PFSK-1 (cell line): ENCODE data around the gene CHST7.

ENCODE experiments used
- FOXP2 ChIP-seq: optimal IDR thresholded peaks from 2 replicates; pipeline ENCODE3; 2011; ENCODE audit warnings: borderline replicate concordance, control low read depth, inconsistent platforms; ENCODE audit not compliant: insufficient read depth; ENCODE audit errors: extremely low read length, extremely low read depth
- POLR2AphosphoS5 ChIP-seq: IDR thresholded peaks from 2 replicates; pipeline ENCODE4 v1.6.1; 2012; ENCODE audit warnings: low read depth, mild to moderate bottlenecking, control low read depth, low read length, moderate library complexity
- SIN3A ChIP-seq: IDR thresholded peaks from 2 replicates; pipeline ENCODE4 v1.6.1; 2012; ENCODE audit warnings: mild to moderate bottlenecking, low read length, moderate library complexity, borderline replicate concordance; ENCODE audit not compliant: insufficient read depth
- TAF1 ChIP-seq: IDR thresholded peaks from 2 replicates; pipeline ENCODE4 v1.6.1; 2012; ENCODE audit warnings: low read length, control low read depth, borderline replicate concordance; ENCODE audit not compliant: insufficient read depth
- TF ChIP-seq, protein P1 (sequence below), 2 experiments: IDR thresholded peaks; 2 replicates each; pipeline versions ENCODE4 v1.6.1 to v1.8.0; 2011 to 2012; ENCODE audit warnings: low read depth in 2 of 2, low read length in 2 of 2, control low read depth in 1 of 2, inconsistent platforms in 1 of 2, mild to moderate bottlenecking in 1 of 2, moderate library complexity in 1 of 2; ENCODE audit not compliant: insufficient read depth in 1 of 2

The CHST7 gene

GRCh38 chrX:46582966-46583365 lies 9.4 kb downstream of the CHST7 start:
- TF ChIP-seq POLR2AphosphoS5 = no peak
- no peak for TF ChIP-seq SIN3A
- no peak for TF ChIP-seq TAF1
- TF ChIP-seq, protein P1, sequence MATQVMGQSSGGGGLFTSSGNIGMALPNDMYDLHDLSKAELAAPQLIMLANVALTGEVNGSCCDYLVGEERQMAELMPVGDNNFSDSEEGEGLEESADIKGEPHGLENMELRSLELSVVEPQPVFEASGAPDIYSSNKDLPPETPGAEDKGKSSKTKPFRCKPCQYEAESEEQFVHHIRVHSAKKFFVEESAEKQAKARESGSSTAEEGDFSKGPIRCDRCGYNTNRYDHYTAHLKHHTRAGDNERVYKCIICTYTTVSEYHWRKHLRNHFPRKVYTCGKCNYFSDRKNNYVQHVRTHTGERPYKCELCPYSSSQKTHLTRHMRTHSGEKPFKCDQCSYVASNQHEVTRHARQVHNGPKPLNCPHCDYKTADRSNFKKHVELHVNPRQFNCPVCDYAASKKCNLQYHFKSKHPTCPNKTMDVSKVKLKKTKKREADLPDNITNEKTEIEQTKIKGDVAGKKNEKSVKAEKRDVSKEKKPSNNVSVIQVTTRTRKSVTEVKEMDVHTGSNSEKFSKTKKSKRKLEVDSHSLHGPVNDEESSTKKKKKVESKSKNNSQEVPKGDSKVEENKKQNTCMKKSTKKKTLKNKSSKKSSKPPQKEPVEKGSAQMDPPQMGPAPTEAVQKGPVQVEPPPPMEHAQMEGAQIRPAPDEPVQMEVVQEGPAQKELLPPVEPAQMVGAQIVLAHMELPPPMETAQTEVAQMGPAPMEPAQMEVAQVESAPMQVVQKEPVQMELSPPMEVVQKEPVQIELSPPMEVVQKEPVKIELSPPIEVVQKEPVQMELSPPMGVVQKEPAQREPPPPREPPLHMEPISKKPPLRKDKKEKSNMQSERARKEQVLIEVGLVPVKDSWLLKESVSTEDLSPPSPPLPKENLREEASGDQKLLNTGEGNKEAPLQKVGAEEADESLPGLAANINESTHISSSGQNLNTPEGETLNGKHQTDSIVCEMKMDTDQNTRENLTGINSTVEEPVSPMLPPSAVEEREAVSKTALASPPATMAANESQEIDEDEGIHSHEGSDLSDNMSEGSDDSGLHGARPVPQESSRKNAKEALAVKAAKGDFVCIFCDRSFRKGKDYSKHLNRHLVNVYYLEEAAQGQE (IDR thresholded peaks at IDR 0.05; ENCODE audit: insufficient read depth in 1 of 2, low read depth in 2 of 2, low read length in 2 of 2) = no peak
- no peak for TF ChIP-seq FOXP2

DNA sequence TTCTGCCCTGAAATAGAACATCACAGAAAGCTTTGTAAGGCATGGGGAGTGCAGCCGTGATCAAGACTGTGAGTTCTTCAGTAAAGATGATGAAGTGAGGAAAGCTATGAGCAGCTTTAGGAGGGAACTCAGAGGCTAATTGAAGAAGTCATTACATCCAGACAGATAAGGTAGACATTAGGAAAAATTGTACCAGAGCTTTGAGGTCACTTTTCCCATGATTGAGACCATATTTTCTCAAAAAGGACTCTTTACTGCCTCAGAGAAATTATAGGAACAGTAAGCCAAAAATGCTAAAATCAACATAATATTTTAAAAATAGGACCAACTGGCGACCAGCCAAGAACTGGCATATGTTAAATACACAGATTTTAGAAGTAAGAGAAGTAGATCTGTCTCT lies 11.2 kb downstream of the CHST7 start:
- TF ChIP-seq SIN3A (no peak), POLR2AphosphoS5 (no peak), FOXP2 (no peak), TAF1 (no peak)
- TF ChIP-seq, protein P1 (IDR thresholded peaks at IDR 0.05; ENCODE audit: insufficient read depth in 1 of 2, low read depth in 2 of 2, low read length in 2 of 2) = no peak

- TF ChIP-seq POLR2AphosphoS5 (no peak), TAF1 (no peak), SIN3A (no peak), FOXP2 (no peak)
- TF ChIP-seq, protein P1 (IDR thresholded peaks at IDR 0.05; ENCODE audit: insufficient read depth in 1 of 2, low read depth in 2 of 2, low read length in 2 of 2) = no peak
Measured at GRCh38 chrX:46587158-46587557, 13.6 kb downstream of the CHST7 start.

DNA sequence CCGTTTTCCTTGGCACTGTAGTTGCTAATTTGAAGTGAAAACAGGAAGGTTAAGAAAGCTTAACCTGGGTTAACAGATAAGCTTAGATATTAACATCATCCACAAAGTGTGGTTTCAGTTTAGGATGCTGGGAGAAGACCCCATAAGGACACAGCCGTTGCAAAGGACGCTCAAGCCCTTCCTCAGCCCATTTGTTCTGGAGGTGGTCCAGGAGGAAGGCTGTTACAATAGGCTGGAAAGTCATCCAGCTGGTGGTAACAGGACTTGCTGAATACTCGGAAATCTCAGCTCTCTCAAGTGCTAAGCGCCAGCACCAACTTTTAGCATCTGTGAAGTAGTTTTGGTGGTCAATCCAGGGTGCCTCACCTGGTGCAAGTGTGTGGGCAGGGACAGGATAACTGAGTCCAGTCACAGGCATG lies 14.2 kb downstream of the CHST7 start:
- TF ChIP-seq POLR2AphosphoS5 = no peak
- no peak for TF ChIP-seq SIN3A
- TF ChIP-seq, protein P1 (IDR thresholded peaks at IDR 0.05; ENCODE audit: insufficient read depth in 1 of 2, low read depth in 2 of 2, low read length in 2 of 2) = no peak
- no peak for TF ChIP-seq TAF1
- no peak for TF ChIP-seq FOXP2

DNA sequence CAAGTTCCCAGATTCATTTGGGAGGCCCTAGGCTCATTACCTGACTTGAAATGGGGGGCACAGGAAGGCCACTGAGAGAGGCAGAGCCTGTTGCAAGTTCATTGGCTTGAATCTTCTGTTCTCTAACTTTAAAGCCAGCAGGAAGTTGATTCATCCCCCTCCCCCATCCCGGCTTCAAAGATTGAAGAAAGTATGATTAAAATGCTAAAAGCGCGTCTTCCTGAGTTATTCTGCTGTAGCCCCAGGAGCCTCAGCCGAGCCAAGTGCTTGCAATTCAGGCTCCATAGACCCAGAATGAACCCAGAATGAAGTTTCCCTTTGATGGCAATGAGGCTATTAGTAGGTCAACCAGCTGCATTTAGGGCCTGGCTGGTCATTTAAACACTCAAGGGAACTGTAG lies 14.7 kb downstream of the CHST7 start:
- TF ChIP-seq FOXP2 (no peak), SIN3A (no peak), POLR2AphosphoS5 (no peak), TAF1 (no peak)
- TF ChIP-seq, protein P1 (IDR thresholded peaks at IDR 0.05; ENCODE audit: insufficient read depth in 1 of 2, low read depth in 2 of 2, low read length in 2 of 2) = no peak
